ENCODE measurements around the gene ZNF662.
"Not testable (repeated sequence)": the region's sequence is repeated elsewhere in the genome, so short reads cannot be mapped to it uniquely, and the experiment has no call there.

Gene ZNF662

DNA sequence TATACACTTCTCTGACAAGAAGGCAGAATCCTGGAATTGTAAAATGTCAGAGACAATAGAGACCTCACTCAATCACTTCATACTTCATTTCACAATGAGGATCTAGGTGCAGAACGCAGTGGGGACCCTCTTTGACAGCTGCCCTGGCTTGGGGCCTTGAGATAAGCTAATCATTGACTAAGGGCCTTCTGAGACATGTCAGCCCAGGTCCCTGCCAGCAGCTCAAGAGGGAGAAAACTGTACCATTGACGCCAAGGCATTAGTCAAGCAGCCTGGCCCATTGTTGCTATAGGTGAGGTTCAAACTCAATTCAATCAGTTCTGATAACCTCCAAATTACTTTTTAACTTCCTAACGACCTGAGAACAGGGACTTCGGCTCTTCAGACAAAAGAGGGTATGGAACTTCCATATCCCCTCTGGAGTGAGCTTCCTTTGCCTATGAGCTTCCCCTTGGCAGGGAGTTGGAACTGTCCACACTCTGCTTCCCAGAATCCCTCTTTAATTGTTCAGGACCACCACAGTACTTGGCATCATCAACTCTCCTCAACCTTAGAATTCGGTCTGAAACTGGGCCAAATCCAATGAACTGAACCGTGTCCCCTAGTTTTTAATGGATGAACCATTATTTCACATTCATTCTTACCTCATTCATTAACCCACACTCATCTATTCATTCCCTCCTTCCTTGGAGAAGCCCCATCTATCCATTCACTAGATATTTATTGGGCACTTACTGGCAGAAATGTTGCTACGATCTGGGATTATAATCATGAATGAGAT, 28.8 kb upstream of the ZNF662 start:
- TF ChIP-seq, protein P1, sequence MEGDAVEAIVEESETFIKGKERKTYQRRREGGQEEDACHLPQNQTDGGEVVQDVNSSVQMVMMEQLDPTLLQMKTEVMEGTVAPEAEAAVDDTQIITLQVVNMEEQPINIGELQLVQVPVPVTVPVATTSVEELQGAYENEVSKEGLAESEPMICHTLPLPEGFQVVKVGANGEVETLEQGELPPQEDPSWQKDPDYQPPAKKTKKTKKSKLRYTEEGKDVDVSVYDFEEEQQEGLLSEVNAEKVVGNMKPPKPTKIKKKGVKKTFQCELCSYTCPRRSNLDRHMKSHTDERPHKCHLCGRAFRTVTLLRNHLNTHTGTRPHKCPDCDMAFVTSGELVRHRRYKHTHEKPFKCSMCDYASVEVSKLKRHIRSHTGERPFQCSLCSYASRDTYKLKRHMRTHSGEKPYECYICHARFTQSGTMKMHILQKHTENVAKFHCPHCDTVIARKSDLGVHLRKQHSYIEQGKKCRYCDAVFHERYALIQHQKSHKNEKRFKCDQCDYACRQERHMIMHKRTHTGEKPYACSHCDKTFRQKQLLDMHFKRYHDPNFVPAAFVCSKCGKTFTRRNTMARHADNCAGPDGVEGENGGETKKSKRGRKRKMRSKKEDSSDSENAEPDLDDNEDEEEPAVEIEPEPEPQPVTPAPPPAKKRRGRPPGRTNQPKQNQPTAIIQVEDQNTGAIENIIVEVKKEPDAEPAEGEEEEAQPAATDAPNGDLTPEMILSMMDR (IDR thresholded peaks at IDR 0.05; ENCODE audit: low read length, missing control alignments), result no peak
- no peak overlapping the region for H3K4me3 ChIP-seq (replicated peaks; ENCODE audit: low read depth, low read length)
- DNase-seq (ENCODE audit: low read depth), result no peak

DNA sequence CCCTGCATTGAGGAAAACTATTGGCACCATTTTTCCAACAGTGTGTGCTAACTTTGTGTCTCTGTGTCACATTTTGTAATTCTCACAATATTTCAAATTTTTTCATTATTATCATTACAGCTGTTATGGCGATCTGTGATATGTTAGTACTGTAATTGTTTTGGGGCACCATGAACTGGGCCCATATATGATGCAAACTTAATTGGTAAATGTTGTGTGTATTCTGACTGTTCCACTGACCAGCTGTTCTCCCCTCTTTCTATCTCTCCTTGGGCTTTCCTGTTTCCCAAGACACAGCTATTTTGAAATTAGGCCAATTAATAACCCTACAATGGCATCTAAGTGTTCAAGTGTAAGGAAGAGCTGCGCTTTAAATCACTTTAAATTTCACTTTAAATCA, 28.1 kb upstream of the ZNF662 start:
- TF ChIP-seq, protein P1 (IDR thresholded peaks at IDR 0.05; ENCODE audit: low read length, missing control alignments), result no peak
- no peak for DNase-seq (ENCODE audit: low read depth)
- no peak overlapping the region for H3K4me3 ChIP-seq (replicated peaks; ENCODE audit: low read depth, low read length)

DNA sequence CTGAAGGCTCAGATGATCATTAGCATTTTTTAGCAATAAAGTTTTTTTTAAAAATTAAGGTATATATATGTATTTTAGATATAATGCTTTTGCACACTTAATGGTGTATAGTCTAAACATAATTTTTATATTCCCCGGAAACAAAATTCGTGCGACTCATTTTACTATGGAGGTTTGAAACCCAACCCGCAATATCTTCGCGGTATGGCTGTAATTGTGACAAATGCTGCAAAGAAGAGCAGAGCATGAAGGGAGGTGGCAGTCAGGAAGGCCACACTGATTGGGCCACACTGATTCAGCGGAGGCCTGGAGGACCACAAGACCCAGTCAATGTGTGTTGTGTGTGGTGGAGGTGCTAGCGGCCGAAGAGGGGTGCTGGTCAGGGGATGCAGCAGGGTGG, 25.8 kb upstream of the ZNF662 start:
- DNase-seq (ENCODE audit: low read depth), result no peak
- TF ChIP-seq, protein P1 (IDR thresholded peaks at IDR 0.05; ENCODE audit: low read length, missing control alignments), result no peak
- H3K4me3 ChIP-seq (replicated peaks; ENCODE audit: low read depth, low read length), result peak overlapping the region; percentile 59

DNA sequence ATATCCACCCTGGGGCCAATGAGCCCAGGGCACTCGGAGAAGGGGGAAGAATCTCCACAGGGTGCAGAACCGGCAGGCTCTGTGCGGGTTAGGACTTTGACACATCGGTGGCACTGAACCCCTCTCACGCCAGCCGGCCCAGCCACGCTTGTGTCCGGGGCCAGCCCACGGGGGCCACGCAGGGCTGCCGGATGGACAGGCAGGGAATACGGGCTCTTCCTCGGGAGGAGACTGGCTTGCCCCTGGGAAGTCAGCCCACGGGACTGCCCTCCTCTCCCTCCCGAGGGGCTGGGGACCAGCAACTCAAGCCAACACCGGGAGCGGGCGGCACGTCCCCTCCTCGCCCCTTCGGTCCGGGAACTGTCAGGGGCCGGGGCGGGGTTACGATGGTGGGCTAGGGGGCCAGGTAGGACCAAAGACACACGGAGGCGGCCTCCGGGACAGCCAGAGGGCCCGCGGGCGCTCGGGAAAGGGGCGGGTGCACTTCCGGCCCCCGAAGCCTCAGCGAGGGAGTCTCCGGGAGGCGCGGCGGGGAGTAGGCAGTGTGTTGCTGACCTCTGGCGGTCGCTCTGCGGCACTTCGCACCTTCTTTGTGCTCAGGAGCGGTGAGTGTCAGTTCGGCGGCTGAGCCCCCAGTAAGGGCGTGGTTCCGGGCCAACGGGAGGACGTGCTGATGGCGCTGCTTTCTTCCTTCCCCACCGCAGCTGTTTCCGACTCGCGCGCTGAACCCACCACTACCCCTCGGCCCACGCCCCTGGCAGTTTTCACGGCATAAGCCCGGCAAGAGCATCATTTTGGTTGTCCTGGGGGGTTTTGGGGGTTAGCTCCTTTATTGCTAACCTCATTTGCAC, 25.1 kb upstream of the ZNF662 start:
- TF ChIP-seq, protein P1 (IDR thresholded peaks at IDR 0.05; ENCODE audit: low read length, missing control alignments), result peak; percentile 72
- DNase-seq (ENCODE audit: low read depth), result peak; percentile 77
- peak overlapping the region; percentile 59 for H3K4me3 ChIP-seq (replicated peaks; ENCODE audit: low read depth, low read length)

DNA sequence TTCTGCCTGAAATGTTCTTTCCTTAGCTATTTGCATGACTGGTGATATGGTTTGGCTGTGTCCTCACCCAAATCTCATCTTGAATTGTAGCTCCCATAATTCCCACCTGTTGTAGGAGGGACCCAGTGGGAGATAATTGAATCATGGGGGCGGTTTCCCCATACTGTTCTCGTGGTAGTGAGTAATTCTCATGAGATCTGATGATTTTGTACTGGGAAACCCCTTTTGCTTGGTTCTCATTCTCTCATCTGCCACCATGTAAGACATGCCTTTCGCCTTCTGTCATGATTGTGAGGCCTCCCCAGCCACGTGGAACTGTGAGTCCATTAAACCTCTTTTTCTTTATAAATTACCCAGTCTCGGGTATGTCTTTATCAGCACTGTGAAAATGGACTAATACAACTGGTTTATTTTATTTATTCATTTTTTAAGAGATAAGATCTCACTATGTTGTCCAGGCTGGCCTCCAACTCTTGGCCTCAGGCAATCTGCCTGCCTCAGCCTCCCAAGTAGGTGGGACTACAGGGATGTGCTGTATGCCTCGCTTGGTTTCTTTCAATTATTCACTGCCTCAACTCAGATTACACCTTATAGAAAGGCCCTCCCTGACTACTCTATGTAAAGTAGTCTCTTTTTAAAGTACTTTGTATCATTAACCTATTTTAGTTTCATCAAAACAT, 22.6 kb upstream of the ZNF662 start:
- not testable (repeated sequence) for H3K4me3 ChIP-seq (replicated peaks; ENCODE audit: low read depth, low read length); DNase-seq (ENCODE audit: low read depth)

DNA sequence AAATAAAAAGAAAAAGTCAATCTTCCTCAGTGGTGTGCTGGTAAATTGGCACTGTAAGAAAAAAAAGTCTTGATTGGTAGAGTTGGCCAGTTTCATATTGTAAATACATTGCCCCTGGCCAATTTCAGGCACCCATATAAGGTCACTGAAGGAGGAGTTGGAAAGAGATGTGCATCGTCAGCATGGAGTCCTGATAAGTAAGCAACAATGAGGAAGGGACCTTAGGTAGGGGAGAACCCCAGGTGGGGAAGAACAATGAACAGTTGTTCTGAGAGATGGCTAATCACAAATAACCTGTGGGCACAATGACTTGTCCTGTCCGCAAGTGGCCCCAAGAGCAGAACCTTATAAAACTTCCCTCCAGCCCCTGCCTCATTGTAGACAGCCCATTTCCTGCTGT, 21.6 kb upstream of the ZNF662 start:
- no peak for DNase-seq (ENCODE audit: low read depth)
- H3K4me3 ChIP-seq (replicated peaks; ENCODE audit: low read depth, low read length), result no peak overlapping the region
- TF ChIP-seq, protein P1 (IDR thresholded peaks at IDR 0.05; ENCODE audit: low read length, missing control alignments), result no peak

DNA sequence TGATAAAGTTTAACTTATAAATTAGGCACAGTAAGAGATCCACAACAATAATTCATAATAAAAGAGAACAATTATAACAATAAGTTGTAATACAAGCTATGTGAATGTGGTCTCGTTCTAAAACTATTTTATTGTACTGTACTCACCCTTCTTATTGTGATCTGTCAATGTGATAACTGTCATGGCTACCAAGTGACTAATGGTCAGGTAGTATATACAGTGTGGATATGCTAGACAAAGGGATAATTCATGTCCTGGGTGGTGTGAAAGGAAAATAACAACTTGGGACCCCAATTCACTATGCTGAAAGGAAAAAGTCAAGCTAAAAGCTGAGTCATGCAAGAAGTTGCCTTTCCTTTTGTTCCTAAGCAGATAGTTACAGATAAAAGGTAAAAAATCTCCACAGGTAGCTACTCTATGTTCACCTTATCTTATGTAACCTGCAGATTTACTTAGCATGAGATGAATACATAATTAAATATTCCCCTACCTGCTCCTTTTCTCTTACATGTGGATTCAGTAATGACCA, 19.6 kb upstream of the ZNF662 start:
- no peak overlapping the region for H3K4me3 ChIP-seq (replicated peaks; ENCODE audit: low read depth, low read length)
- no peak for DNase-seq (ENCODE audit: low read depth)
- TF ChIP-seq, protein P1 (IDR thresholded peaks at IDR 0.05; ENCODE audit: low read length, missing control alignments), result no peak

Measured in fibroblast of pulmonary artery (primary cell).